Neural cell (in vitro differentiated cells): ENCODE data around the gene TBC1D23. TPM values are rescaled to one million over a fixed set of nuclear protein-coding genes. Genes with fewer than 3 reads are reported as not detected.

ENCODE experiments used
- H2AFZ ChIP-seq: fragments of 200-600, 300-800 bp; sonication (generic), shearing (Covaris generic); 2 replicates; pipeline ENCODE4 v1.6.0; 2014; ENCODE audit warnings: low read depth, mild to moderate bottlenecking, antibody characterized with exemption, low read length, moderate library complexity
- H3F3A ChIP-seq: fragments of 200-600 bp; shearing (Covaris generic); 2 replicates; pipeline ENCODE4 v1.6.1; 2016; ENCODE audit warnings: mild to moderate bottlenecking, moderate library complexity, mixed read lengths, antibody characterized with exemption, low read length; ENCODE audit not compliant: insufficient read depth, poor library complexity, severe bottlenecking
- H3K27ac ChIP-seq: fragments of 200-600, 300-800 bp; sonication (generic), shearing (Covaris generic); 2 replicates; pipeline ENCODE4 v1.5.1; 2014; ENCODE audit warnings: mild to moderate bottlenecking, low read length, moderate library complexity
- H3K27me3 ChIP-seq: fragments of 300-800, 200-600 bp; sonication (generic), shearing (Covaris generic); 2 replicates; pipeline ENCODE4 v1.6.0; 2014; ENCODE audit warnings: mild to moderate bottlenecking, low read depth, low read length, moderate library complexity; ENCODE audit not compliant: insufficient read depth
- H3K36me3 ChIP-seq: fragments of 300-800, 200-600 bp; sonication (generic), shearing (Covaris generic); 2 replicates; pipeline ENCODE4 v1.5.1; 2014; ENCODE audit warnings: mild to moderate bottlenecking, antibody characterized with exemption, low read length, moderate library complexity; ENCODE audit not compliant: insufficient read depth
- H3K4me2 ChIP-seq: fragments of 300-800, 200-600 bp; sonication (generic), shearing (Covaris generic); 2 replicates; pipeline ENCODE4 v1.6.0; 2014; ENCODE audit warnings: mild to moderate bottlenecking, low read length
- H3K4me3 ChIP-seq: fragments of 300-800, 200-600 bp; sonication (generic), shearing (Covaris generic); 2 replicates; pipeline ENCODE4 v1.5.1; 2014; ENCODE audit warnings: mild to moderate bottlenecking, low read length, moderate library complexity
- H3K79me2 ChIP-seq: fragments of 200-600 bp; shearing (Covaris generic); replicated peaks from 2 replicates; pipeline ENCODE4 v1.6.0; 2014; ENCODE audit warnings: mild to moderate bottlenecking, low read length, moderate library complexity; ENCODE audit not compliant: insufficient read depth
- H3K9ac ChIP-seq: fragments of 300-800, 200-600 bp; sonication (generic), shearing (Covaris generic); 2 replicates; pipeline ENCODE4 v1.6.1; 2016; ENCODE audit warnings: mild to moderate bottlenecking, low read length, mixed read lengths
- H3K9me2 ChIP-seq: fragments of 200-600 bp; shearing (Covaris generic); 2 replicates; pipeline ENCODE4 v1.6.1; 2016; ENCODE audit warnings: mild to moderate bottlenecking, low read length, mixed read lengths; ENCODE audit not compliant: insufficient read depth
- H3K9me3 ChIP-seq: fragments of 200-600, 300-800 bp; sonication (generic), shearing (Covaris generic); 2 replicates; pipeline ENCODE4 v1.6.1; 2016; ENCODE audit warnings: mild to moderate bottlenecking, mixed run types, low read length, moderate library complexity, mixed read lengths
- H4K20me1 ChIP-seq: fragments of 200-600 bp; shearing (Covaris generic); 2 replicates; pipeline ENCODE4 v1.6.1; 2016; ENCODE audit warnings: mild to moderate bottlenecking, mixed run types; ENCODE audit not compliant: insufficient read depth
- EP300 ChIP-seq: fragments of 450-650 bp; conservative IDR thresholded peaks from 2 replicates; pipeline ENCODE4 v1.6.1; 2014; ENCODE audit warnings: antibody characterized with exemption, mild to moderate bottlenecking, moderate library complexity; ENCODE audit not compliant: poor library complexity, severe bottlenecking
- EZH2 ChIP-seq: fragments of 200-600, 300-800 bp; shearing (Covaris generic), sonication (generic); IDR thresholded peaks from 2 replicates; pipeline ENCODE4 v1.6.1; 2014; ENCODE audit warnings: antibody characterized with exemption, low read length, borderline replicate concordance, mild to moderate bottlenecking; ENCODE audit not compliant: insufficient read depth, poor library complexity, severe bottlenecking
- MXI1 ChIP-seq: fragments of 450-650 bp; conservative IDR thresholded peaks from 2 replicates; pipeline ENCODE4 v1.6.1; 2014; ENCODE audit warnings: antibody characterized with exemption, mild to moderate bottlenecking; ENCODE audit not compliant: poor library complexity, severe bottlenecking
- POLR2AphosphoS5 ChIP-seq: IDR thresholded peaks from 2 replicates; pipeline ENCODE4 v1.6.1; 2012
- RAD21 ChIP-seq: fragments of 450-650 bp; conservative IDR thresholded peaks from 2 replicates; pipeline ENCODE4 v1.6.1; 2014; ENCODE audit warnings: antibody characterized with exemption, mild to moderate bottlenecking, moderate library complexity
- SMC3 ChIP-seq: fragments of 450-650 bp; conservative IDR thresholded peaks from 2 replicates; pipeline ENCODE4 v1.6.1; 2014; ENCODE audit warnings: antibody characterized with exemption, mild to moderate bottlenecking, moderate library complexity; ENCODE audit not compliant: poor library complexity
- TAF1 ChIP-seq: IDR thresholded peaks from 2 replicates; pipeline ENCODE4 v1.6.1; 2012; ENCODE audit warnings: low read depth
- polyA plus RNA-seq: library from polyadenylated mRNA; depleted of rRNA; stranded (reverse); fragments of >200 nt; gene quantifications from 2 replicates; pipeline ENCODE4 v1.2.3, GENCODE V29; 2014
- TF ChIP-seq, protein P1 (sequence below): fragments of 450-650 bp; IDR thresholded peaks from 2 replicates; pipeline ENCODE4 v1.5.1; 2014; ENCODE audit warnings: antibody characterized with exemption, mild to moderate bottlenecking, moderate library complexity; ENCODE audit not compliant: poor library complexity, severe bottlenecking
- TF ChIP-seq, protein P2 (sequence below): IDR thresholded peaks from 2 replicates; pipeline ENCODE4 v1.6.1; 2012; ENCODE audit warnings: borderline replicate concordance

Gene TBC1D23
- polyA plus RNA-seq, 1 donor from 2014 or later = 51.3 TPM

GRCh38 chr3:100364421-100364820 lies 103.6 kb downstream of the TBC1D23 start:
- Histone ChIP-seq H3K79me2 (no peaks in the 10 kb centered on the region), H3K9me2 (no peaks in the 10 kb centered on the region), H2AFZ (no peak overlapping the region), H3K27me3 (no peaks in the 10 kb centered on the region), H4K20me1 (no peaks in the 10 kb centered on the region), H3K9ac (no peak overlapping the region), H3F3A (no peaks in the 10 kb centered on the region), H3K36me3 (peaks cover 11% of the 10 kb centered on the region), H3K27ac (no peak overlapping the region), H3K4me3 (no peak overlapping the region), H3K4me2 (no peak overlapping the region), H3K9me3 (peaks cover 5% of the 10 kb centered on the region)
- no peak for TF ChIP-seq MXI1
- no peak for TF ChIP-seq POLR2AphosphoS5
- no peak for TF ChIP-seq SMC3
- TF ChIP-seq, protein P1, sequence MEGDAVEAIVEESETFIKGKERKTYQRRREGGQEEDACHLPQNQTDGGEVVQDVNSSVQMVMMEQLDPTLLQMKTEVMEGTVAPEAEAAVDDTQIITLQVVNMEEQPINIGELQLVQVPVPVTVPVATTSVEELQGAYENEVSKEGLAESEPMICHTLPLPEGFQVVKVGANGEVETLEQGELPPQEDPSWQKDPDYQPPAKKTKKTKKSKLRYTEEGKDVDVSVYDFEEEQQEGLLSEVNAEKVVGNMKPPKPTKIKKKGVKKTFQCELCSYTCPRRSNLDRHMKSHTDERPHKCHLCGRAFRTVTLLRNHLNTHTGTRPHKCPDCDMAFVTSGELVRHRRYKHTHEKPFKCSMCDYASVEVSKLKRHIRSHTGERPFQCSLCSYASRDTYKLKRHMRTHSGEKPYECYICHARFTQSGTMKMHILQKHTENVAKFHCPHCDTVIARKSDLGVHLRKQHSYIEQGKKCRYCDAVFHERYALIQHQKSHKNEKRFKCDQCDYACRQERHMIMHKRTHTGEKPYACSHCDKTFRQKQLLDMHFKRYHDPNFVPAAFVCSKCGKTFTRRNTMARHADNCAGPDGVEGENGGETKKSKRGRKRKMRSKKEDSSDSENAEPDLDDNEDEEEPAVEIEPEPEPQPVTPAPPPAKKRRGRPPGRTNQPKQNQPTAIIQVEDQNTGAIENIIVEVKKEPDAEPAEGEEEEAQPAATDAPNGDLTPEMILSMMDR = no peak
- no peak for TF ChIP-seq EZH2
- TF ChIP-seq, protein P2, sequence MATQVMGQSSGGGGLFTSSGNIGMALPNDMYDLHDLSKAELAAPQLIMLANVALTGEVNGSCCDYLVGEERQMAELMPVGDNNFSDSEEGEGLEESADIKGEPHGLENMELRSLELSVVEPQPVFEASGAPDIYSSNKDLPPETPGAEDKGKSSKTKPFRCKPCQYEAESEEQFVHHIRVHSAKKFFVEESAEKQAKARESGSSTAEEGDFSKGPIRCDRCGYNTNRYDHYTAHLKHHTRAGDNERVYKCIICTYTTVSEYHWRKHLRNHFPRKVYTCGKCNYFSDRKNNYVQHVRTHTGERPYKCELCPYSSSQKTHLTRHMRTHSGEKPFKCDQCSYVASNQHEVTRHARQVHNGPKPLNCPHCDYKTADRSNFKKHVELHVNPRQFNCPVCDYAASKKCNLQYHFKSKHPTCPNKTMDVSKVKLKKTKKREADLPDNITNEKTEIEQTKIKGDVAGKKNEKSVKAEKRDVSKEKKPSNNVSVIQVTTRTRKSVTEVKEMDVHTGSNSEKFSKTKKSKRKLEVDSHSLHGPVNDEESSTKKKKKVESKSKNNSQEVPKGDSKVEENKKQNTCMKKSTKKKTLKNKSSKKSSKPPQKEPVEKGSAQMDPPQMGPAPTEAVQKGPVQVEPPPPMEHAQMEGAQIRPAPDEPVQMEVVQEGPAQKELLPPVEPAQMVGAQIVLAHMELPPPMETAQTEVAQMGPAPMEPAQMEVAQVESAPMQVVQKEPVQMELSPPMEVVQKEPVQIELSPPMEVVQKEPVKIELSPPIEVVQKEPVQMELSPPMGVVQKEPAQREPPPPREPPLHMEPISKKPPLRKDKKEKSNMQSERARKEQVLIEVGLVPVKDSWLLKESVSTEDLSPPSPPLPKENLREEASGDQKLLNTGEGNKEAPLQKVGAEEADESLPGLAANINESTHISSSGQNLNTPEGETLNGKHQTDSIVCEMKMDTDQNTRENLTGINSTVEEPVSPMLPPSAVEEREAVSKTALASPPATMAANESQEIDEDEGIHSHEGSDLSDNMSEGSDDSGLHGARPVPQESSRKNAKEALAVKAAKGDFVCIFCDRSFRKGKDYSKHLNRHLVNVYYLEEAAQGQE = no peak
- no peak for TF ChIP-seq TAF1
- TF ChIP-seq EP300 = no peak
- TF ChIP-seq RAD21 = no peak

GRCh38 chr3:100366424-100366823 lies 105.6 kb downstream of the TBC1D23 start:
- Histone ChIP-seq H3K36me3 (peaks cover 11% of the 10 kb centered on the region), H3K4me2 (no peak overlapping the region), H3K9me2 (no peaks in the 10 kb centered on the region), H3K79me2 (no peaks in the 10 kb centered on the region), H3K9me3 (peaks cover 5% of the 10 kb centered on the region), H3K4me3 (no peak overlapping the region), H4K20me1 (no peaks in the 10 kb centered on the region), H3F3A (no peaks in the 10 kb centered on the region), H3K27me3 (no peaks in the 10 kb centered on the region), H2AFZ (no peak overlapping the region), H3K9ac (no peak overlapping the region), H3K27ac (no peak overlapping the region)
- TF ChIP-seq POLR2AphosphoS5 (no peak), SMC3 (no peak), TAF1 (no peak), MXI1 (no peak), EP300 (no peak), EZH2 (no peak), RAD21 (no peak)
- TF ChIP-seq, protein P2 = no peak
- TF ChIP-seq, protein P1 = no peak
